IgD-negative memory B cell (primary cell): Measurements from ENCODE around the gene KLHL13. TPM values are rescaled to one million over a fixed set of nuclear protein-coding genes. Genes with fewer than 3 reads are reported as not detected.
"Not testable (repeated sequence)": the region's sequence is repeated elsewhere in the genome, so short reads cannot be mapped to it uniquely, and the experiment has no call there.

Source experiments
- H3K27ac Mint-ChIP-seq, 3 donors: one replicate each; pipeline ENCODE4 v1.8.0; 2020 to 2022; ENCODE audit warnings: mild to moderate bottlenecking in 3 of 3, mixed read lengths in 3 of 3, moderate library complexity in 1 of 3
- H3K27me3 Mint-ChIP-seq: one replicate; pipeline ENCODE4 v1.8.0; 2021; ENCODE audit warnings: mixed read lengths
- H3K36me3 Mint-ChIP-seq: one replicate; pipeline ENCODE4 v1.8.0; 2020; ENCODE audit warnings: mild to moderate bottlenecking, mixed read lengths
- H3K4me1 Mint-ChIP-seq, 3 donors: one replicate each; pipeline ENCODE4 v1.8.0; 2020 to 2022; ENCODE audit warnings: mixed read lengths in 3 of 3, mild to moderate bottlenecking in 1 of 3
- H3K4me3 Mint-ChIP-seq, 4 donors: one replicate each; pipeline ENCODE4 v1.8.0; 2020 to 2022; ENCODE audit warnings: mild to moderate bottlenecking in 4 of 4, mixed read lengths in 4 of 4, moderate library complexity in 3 of 4
- H3K9me3 Mint-ChIP-seq, 3 donors: one replicate each; pipeline ENCODE4 v1.8.0; 2020 to 2021; ENCODE audit warnings: mixed read lengths in 3 of 3, mild to moderate bottlenecking in 1 of 3
- polyA plus RNA-seq: library from polyadenylated mRNA; unstranded; fragments of 300-500 nt; fragmentation: Illumina TruSeq; gene quantifications from one replicate; pipeline ENCODE4 v1.2.3, GENCODE V29; 2021

The KLHL13 gene, protein sequence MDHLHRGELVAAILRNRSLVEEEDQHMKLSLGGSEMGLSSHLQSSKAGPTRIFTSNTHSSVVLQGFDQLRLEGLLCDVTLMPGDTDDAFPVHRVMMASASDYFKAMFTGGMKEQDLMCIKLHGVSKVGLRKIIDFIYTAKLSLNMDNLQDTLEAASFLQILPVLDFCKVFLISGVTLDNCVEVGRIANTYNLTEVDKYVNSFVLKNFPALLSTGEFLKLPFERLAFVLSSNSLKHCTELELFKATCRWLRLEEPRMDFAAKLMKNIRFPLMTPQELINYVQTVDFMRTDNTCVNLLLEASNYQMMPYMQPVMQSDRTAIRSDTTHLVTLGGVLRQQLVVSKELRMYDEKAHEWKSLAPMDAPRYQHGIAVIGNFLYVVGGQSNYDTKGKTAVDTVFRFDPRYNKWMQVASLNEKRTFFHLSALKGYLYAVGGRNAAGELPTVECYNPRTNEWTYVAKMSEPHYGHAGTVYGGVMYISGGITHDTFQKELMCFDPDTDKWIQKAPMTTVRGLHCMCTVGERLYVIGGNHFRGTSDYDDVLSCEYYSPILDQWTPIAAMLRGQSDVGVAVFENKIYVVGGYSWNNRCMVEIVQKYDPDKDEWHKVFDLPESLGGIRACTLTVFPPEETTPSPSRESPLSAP
- polyA plus RNA-seq, result not detected

DNA sequence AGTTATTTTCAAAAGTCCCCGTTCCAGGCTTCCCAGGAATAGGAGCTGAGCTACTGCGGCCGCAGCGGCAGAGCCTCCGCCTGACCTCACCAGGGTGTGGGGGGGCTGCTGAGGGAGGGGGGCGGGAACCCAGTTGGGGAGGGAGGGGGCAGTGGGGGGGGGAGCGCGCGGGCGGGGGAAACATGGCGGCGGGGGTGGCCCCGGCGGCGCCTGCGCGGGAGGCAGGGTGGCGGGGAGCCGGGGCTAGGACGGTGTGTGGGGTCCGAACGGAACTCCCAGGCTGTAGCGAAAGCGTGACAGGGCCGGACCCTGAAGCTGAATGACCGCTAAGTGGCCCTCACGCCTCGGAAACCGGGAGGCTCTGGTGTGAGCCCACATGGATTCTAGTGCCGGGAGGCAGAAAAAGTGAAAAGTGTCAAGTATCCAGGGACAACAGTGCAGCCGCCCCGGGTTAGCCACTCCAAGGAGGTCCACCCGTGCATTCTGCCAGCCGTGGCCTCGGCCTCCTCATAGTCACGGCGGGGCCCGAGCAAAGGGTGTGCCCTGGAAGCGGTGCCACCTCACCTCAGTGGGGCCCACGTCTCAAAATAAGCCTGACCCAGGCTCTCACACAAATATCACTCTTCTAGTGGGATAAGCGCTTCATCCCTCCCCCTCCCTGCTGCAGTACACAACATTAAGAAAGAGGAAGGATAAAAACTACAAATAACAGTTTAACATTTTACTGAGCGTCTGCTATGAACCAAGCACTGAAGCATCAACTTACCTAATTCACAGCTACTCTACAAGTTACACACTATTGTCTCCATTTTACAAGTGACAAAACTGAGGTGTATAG, at the start of gene KLHL13:
Gene KLHL13, minus strand, starts transcription at position 98 of the 838 bp plus-strand sequence. CDS start 88,337 bp downstream, outside the sequence.
- Mint-ChIP-seq H3K4me3 (peak within 1 kb of the TSS; percentile 69 to 82 (median 74)), H3K27me3 (peaks cover 15% of the 10 kb centered on the region), H3K4me1 (peaks cover 3 to 10% (median 8%) of the 10 kb centered on the region in 3 donors), H3K36me3 (peaks cover 1% of the 10 kb centered on the region), H3K27ac (no peak within 1 kb of the TSS), H3K9me3 (peaks cover 0 to 3% (median 2%) of the 10 kb centered on the region in 3 donors)

- no peaks in the 10 kb centered on the region for H3K36me3 Mint-ChIP-seq
- no peak overlapping the region for H3K4me3 Mint-ChIP-seq
- H3K9me3 Mint-ChIP-seq, result no peaks in the 10 kb centered on the region
- H3K27me3 Mint-ChIP-seq, result peaks cover 1% of the 10 kb centered on the region
- no peaks in the 10 kb centered on the region for H3K4me1 Mint-ChIP-seq
- H3K27ac Mint-ChIP-seq, result no peak overlapping the region
Measured at GRCh38 chrX:118164138-118164537, 47.5 kb upstream of the KLHL13 start.

- Mint-ChIP-seq H3K4me3 (no peak overlapping the region), H3K4me1 (no peaks in the 10 kb centered on the region), H3K27me3 (peaks cover 3% of the 10 kb centered on the region), H3K9me3 (no peaks in the 10 kb centered on the region), H3K27ac (no peak overlapping the region), H3K36me3 (peaks cover 1% of the 10 kb centered on the region)
Measured at GRCh38 chrX:118156953-118157608, 40.5 kb upstream of the KLHL13 start.

GRCh38 chrX:118156254-118156952, 39.8 kb upstream of the KLHL13 start:
- H3K27me3 Mint-ChIP-seq, result peaks cover 3% of the 10 kb centered on the region
- no peaks in the 10 kb centered on the region for H3K4me1 Mint-ChIP-seq
- no peak overlapping the region for H3K27ac Mint-ChIP-seq
- no peak overlapping the region for H3K4me3 Mint-ChIP-seq
- no peaks in the 10 kb centered on the region for H3K9me3 Mint-ChIP-seq
- H3K36me3 Mint-ChIP-seq, result peaks cover 1% of the 10 kb centered on the region

DNA sequence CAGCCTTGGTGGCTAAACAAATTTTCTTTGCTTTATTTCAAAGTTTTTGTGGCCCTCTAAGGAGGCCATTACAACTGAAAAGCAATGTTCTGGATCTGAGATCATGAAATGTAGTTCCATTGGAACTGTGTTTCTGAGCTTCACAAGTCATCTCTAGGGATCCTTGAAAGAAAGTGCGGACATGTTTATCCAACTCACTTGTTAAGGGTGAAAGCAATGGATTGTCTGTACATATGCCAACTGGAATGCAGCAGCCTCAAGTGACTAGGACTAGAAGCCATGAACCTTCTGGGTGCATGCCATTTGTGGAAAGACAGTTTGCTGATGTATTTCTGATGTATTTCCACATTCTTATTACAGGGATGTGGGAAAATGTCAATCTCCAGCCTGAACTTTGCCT, 36.7 kb upstream of the KLHL13 start:
- no peak overlapping the region for H3K27ac Mint-ChIP-seq
- no peaks in the 10 kb centered on the region for H3K4me1 Mint-ChIP-seq
- peaks cover 3% of the 10 kb centered on the region for H3K27me3 Mint-ChIP-seq
- no peaks in the 10 kb centered on the region for H3K9me3 Mint-ChIP-seq
- H3K36me3 Mint-ChIP-seq, result no peaks in the 10 kb centered on the region
- no peak overlapping the region for H3K4me3 Mint-ChIP-seq

DNA sequence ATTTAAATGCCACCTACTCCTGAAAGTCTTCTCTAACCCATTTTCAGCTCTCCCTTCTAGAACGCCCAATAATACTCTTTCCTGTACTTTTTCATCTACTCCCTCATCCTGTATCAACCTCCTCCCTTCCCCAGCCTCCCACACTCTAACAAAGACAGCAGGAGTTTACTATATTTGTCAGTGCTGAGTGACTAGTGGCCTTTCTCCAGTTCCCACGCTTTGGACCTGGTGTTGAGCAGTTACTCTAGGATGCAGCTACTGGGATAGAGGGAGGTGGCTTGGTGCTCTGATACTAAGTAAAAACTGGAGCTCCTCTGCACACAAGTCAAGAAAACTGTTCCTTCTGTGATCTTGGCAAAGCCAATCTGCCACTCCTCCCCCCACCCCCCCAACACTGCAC, 36.1 kb upstream of the KLHL13 start:
- Mint-ChIP-seq H3K9me3 (no peaks in the 10 kb centered on the region), H3K27me3 (peaks cover 3% of the 10 kb centered on the region), H3K36me3 (no peaks in the 10 kb centered on the region), H3K27ac (no peak overlapping the region), H3K4me3 (no peak overlapping the region), H3K4me1 (no peaks in the 10 kb centered on the region)

- Mint-ChIP-seq H3K27me3 (peaks cover 2% of the 10 kb centered on the region), H3K4me1 (no peaks in the 10 kb centered on the region), H3K36me3 (no peaks in the 10 kb centered on the region), H3K4me3 (no peak overlapping the region), H3K27ac (no peak overlapping the region), H3K9me3 (no peaks in the 10 kb centered on the region)
Measured at GRCh38 chrX:118148737-118149136, 32.1 kb upstream of the KLHL13 start.

GRCh38 chrX:118147771-118148170, 31.2 kb upstream of the KLHL13 start:
- H3K4me1 Mint-ChIP-seq, H3K27me3 Mint-ChIP-seq, H3K36me3 Mint-ChIP-seq, H3K27ac Mint-ChIP-seq, H3K9me3 Mint-ChIP-seq, H3K4me3 Mint-ChIP-seq: not testable (repeated sequence)

GRCh38 chrX:118143578-118143977, 27.0 kb upstream of the KLHL13 start:
- Mint-ChIP-seq H3K27me3 (no peaks in the 10 kb centered on the region), H3K4me1 (no peaks in the 10 kb centered on the region), H3K36me3 (no peaks in the 10 kb centered on the region), H3K27ac (no peak overlapping the region), H3K9me3 (no peaks in the 10 kb centered on the region), H3K4me3 (no peak overlapping the region)

GRCh38 chrX:118131336-118131735, 14.7 kb upstream of the KLHL13 start:
- Mint-ChIP-seq H3K4me1 (no peaks in the 10 kb centered on the region), H3K27ac (no peak overlapping the region), H3K9me3 (peaks cover 0 to 1% (median 0%) of the 10 kb centered on the region in 3 donors), H3K27me3 (no peaks in the 10 kb centered on the region), H3K4me3 (no peak overlapping the region), H3K36me3 (no peaks in the 10 kb centered on the region)

DNA sequence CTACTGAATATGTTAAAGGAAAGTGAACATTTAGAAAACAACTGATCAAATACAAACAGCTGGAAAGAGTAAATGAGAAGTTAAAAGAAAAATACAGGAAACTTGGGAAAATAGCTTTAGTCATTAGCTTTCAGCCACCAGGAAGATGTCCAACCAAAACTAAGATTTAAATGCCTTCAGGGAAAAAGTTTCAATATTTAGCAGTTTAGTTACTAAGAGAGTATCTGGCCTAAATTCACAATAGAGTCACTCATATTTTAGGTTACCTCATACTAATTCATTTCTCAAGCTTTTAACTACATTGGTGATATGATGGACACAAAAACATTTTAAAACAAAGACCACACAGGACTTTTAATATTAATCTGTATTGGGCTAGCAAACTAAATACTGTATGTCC, 13.1 kb upstream of the KLHL13 start:
- H3K4me1 Mint-ChIP-seq, result no peaks in the 10 kb centered on the region
- no peaks in the 10 kb centered on the region for H3K27me3 Mint-ChIP-seq
- H3K27ac Mint-ChIP-seq, result no peak overlapping the region
- H3K36me3 Mint-ChIP-seq, result no peaks in the 10 kb centered on the region
- no peak overlapping the region for H3K4me3 Mint-ChIP-seq
- H3K9me3 Mint-ChIP-seq, result peaks cover 0 to 1% (median 0%) of the 10 kb centered on the region in 3 donors

GRCh38 chrX:118128724-118129123, 12.1 kb upstream of the KLHL13 start:
- Mint-ChIP-seq H3K4me3 (no peak overlapping the region), H3K4me1 (no peaks in the 10 kb centered on the region), H3K27me3 (no peaks in the 10 kb centered on the region), H3K27ac (no peak overlapping the region), H3K9me3 (peaks cover 0 to 1% (median 0%) of the 10 kb centered on the region in 3 donors), H3K36me3 (no peaks in the 10 kb centered on the region)

GRCh38 chrX:118126286-118126685, 9.7 kb upstream of the KLHL13 start:
- H3K4me1 Mint-ChIP-seq, result no peaks in the 10 kb centered on the region
- no peak overlapping the region for H3K4me3 Mint-ChIP-seq

GRCh38 chrX:118124243-118124642, 7.6 kb upstream of the KLHL13 start:
- not testable (repeated sequence) for H3K4me3 Mint-ChIP-seq, H3K9me3 Mint-ChIP-seq, H3K36me3 Mint-ChIP-seq, H3K4me1 Mint-ChIP-seq, H3K27me3 Mint-ChIP-seq, H3K27ac Mint-ChIP-seq

More at GRCh38 chrX:118126286-118126685, 9.7 kb upstream of the KLHL13 start:
- Mint-ChIP-seq H3K36me3 (no peaks in the 10 kb centered on the region), H3K9me3 (no peaks in the 10 kb centered on the region), H3K27me3 (no peaks in the 10 kb centered on the region), H3K27ac (no peak overlapping the region)
